NCI-H1105 (cell line): ENCODE data around the gene PPP1R12C.
A peak's percentile ranks its signal among the peaks of the same experiment; 100 is the strongest.

Experiments used
- DNase-seq: peaks from one replicate; lab custom pipeline; 2025; lab: John Stamatoyannopoulos, UW

Gene PPP1R12C

DNA sequence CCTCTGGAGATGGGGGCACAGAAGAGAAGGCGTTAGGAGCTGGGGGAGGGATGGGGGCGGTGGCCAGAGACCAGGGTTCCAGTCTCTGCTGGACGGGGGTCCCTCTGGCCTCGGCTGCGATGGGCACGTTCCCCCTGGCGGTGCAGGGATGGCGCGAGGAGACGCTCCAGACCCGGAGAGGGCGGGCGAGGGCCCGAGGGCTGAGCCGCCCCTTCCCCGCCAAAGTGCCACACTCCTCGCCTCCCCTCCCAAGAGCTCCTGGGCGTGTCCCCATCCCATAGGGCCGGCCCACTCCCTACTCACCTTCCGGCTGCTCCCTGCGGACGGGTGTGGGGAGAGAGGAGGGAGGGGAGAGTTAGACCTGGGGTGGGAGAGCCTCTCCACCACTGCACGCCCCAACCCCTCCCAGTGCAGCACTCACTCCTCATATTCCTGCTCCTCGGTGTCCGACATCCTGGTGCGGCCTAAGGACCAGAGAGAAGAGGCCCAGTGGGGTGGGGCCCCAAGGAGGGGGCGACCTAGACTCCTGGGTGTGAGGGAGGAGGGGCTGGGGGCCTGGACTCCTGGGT lies 29.4 kb upstream of the PPP1R12C start:
- peak; percentile 79 for DNase-seq

DNA sequence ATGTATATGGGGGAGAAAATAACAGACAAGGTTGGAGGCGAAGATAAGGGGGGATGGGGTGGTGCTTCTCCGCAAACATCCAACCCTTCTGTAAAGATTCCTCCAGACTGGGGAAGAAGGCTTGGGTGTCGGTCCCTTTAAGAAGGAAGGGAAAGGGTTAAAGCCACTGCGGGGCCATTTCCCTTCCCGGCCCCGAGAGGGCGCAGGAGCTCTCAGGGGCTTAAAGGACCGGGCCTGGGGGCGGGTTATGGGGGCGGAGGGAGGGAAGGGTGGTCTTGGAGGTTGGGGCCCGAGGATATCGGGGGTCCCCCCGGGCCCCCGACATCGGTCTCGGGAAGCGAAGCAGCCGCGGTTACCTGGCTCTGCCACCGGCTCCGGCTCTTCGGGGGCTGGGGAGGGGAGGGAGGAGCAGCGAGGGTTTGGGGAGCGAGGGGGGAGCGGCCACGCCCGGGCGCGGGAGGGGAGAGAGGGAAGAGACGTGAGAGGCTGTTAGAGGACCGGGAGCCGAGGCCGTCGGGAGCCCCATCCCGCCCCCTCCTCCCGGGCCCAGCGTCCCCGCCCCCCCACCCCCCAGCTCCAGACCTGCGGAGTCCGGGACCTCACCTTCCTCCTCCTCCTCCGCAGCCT lies 28.8 kb upstream of the PPP1R12C start:
- peak; percentile 56 for DNase-seq

DNA sequence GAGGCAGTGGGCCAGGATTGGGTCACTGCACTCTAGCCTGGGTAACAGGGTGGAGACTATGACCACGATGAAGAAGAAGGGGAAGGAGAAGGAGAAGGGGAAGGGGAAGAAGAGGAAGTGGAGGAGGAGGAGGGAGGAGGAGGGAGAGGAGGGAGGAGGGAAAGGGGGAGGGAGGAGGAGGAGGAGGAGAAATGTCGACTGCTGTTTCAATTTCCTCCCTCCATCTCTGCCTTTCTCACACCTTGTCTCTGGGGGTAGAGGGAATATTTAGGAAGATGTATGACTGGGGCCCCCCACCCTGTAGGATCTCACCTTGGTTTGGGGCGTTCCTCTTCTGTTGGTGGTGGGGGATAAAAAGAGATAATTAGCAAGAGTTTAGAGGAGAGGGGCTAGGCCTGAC lies 27.8 kb upstream of the PPP1R12C start:
- DNase-seq = no peak

DNA sequence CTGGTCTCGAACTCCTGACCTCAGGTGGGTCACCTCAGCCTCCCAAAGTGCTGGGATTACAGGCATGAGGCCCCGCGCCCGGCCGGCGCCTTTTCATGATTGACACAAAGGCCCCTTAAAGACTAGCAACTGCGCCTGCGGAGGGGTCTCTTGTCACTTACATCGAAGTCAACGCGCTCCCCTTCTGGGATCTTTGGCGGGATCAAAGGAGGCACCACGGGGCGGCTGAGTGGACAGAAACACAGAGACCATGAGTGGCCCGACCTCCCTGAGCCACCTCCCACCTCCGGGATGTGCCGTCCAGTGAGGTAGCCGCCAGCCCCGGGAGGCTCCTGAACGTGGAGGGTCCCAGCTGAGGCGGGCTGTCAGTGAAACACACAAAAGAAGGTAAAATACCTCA lies 24.3 kb upstream of the PPP1R12C start:
- DNase-seq = no peak

DNA sequence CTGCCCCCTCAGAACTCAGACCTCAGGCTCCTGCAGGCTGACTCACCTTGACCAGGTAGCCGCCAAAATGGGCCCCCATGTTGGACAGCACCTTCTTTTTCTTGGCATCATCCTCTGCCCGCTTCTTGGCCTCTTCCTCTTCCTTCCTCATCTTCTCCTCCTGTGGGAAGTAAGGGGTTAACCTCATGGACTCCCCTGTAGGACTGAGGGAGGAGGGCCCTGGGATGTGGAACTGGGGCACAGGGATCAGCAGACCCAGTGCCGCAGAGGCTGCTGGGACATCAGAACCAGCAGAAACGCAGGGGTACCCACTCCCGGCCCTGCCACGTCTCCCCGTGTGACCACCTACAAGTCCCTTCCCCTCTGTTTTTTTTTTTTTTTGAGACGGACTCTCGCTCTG lies 20.5 kb upstream of the PPP1R12C start:
- no peak for DNase-seq

DNA sequence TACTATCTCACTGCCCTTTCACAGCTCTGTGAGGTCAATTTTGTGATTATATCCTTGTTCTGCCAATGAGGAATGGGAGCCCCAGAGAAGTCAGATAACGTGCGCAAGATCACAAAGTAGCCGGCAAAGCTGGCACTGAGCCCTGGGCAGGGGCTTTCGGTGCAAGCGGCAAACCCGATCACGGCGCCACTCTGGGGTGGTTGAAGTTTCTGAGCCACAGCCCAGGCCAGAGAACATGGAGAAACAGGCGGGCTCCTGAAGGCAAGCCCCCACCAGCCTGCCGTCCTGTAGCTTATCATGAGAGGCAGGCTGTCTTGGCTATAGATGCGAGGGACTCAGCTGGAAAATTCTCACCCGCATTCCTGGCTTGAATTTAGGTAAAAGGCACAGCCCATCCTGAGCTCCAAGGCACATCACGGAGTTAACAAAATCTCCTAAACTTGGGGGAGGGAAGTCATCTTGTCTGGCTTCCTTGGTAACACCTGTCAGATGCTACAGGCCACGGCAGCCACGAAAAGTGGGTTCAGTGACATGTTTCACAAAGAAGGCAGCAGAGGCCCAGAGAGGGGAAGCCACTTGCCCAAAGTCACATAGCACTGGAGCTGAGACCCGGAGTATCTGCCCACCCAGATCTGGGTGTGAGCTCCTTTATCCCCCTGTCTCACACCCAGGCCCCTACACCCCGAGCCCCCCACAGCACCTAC lies 19.1 kb upstream of the PPP1R12C start:
- no peak for DNase-seq

DNA sequence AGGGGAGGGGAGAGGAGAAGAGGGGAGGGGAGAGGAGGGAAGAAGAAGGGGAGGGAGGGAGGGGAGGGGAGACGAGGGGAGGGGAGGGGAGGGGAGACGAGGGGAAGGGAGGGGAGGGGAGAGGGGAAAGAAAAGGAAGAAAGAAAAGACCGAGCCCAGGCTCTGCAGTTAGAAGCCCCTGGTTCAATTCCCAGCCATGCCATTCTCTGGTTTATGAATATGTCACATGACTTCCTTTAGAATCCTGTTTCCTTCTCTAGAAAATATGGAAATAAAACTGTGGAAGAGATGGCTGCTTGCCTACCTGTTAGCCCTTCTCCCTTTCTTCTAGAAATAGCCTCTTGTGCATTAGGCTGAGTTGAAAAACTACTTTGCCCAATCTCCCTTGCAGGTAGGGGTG lies 17.3 kb upstream of the PPP1R12C start:
- no peak for DNase-seq

DNA sequence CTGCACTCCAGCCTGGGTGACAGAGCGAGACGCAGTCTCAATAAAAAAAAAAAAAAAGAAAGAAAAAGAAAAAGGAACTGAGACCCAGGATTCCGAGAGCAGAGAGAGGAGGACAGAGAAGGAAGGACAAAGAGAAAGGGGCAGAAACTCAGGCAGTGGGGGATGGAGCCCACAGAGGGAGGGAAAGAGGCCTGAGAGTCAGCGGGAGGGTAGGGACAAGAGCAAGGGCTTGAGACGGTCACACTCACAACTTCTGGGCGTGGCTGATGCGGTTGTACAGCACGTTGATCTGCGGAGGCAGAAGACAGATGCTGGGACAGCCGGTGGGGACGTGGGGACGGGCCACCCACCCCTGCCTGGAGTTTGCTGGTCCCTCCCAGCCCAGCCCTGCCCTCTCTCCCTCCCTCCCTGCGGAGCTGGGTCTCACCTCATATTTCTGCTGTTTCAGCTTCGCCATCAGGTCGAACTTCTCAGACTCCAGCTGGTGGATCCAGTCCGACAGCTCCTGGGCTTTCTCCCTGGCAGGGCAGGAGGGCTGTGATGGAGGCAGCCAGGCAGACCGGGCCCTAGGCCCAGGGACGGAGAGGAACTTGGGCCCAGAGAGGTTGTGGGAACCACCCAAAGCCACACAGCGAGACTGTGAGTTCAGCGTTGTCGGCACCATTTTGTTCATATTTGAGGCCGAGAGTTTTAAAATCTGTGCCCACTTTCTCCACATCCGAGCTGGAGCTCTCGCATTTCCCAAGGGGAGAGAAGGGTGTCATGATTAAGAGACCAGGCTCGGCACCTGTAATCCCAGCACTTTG lies 16.4 kb upstream of the PPP1R12C start:
- DNase-seq = no peak

DNA sequence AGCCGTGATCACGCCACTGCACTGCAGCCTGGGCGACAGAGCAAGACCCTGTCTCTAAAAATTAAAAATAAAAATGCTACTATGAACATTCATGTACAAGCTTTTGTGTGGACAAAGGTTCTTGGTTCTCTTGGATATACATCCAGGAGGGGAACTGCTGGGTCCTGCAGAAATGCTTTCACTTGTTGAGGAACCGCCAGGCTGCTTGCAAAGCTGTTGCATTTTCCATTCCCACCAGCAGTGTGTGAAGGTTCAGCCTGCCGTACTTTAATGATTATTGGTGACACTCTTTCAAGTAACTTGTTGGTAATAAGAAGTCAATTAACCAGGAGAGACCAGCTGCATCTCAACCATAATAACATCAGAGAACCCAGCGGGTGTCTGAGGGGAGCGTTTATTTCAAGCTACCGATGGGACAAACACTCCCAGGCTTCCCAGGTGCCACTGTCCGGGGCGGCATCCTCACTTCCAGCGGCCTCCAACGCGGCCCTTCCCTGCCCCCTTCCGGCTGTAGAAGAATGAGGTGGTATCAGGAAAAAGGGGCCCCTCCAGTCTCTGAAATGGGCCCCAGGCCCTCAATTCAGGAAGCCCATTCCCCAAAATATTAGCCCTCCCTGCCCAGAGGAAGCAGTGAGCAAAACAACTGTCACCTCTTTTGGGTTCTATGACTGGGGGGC lies 15.2 kb upstream of the PPP1R12C start:
- no peak for DNase-seq

DNA sequence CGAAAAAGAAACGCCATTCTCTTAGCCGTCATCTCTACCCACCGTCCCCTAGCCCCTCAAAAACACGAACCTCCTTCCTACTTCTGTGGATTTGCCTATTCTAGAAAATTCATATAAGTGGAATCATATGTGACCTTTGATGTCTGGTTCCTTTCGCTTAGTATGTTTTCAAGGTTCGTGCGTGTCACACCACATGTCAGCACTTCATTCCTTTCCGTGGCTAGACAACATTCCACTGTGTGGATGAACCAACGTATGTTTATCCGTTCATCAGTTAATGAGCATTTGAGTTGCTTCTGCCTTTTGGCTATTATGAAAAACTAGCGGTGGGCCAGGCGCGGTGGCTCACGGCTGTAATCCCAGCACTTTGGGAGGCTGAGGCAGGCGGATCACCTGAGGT lies 14.0 kb upstream of the PPP1R12C start:
- no peak for DNase-seq

DNA sequence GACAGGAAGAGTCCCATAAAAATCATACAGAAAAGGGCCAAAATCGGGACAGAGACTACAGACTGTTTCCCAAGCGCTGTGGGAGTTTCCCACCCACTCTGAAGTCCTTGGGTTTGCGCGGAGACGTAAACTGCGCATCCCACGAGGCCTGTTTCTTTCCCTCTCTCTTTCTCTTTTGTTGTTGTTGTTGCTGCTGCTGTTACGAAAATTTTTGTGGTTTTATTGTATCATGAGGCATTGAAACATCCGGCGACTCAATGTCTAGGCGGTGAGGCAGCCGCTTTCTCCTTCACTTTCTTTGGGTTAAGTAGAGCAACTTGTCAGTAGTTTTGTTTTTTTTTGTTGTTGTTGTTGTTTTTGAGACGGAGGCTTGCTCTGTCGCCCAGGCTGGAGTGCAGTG lies 1.6 kb upstream of the PPP1R12C start:
- DNase-seq = no peak

DNA sequence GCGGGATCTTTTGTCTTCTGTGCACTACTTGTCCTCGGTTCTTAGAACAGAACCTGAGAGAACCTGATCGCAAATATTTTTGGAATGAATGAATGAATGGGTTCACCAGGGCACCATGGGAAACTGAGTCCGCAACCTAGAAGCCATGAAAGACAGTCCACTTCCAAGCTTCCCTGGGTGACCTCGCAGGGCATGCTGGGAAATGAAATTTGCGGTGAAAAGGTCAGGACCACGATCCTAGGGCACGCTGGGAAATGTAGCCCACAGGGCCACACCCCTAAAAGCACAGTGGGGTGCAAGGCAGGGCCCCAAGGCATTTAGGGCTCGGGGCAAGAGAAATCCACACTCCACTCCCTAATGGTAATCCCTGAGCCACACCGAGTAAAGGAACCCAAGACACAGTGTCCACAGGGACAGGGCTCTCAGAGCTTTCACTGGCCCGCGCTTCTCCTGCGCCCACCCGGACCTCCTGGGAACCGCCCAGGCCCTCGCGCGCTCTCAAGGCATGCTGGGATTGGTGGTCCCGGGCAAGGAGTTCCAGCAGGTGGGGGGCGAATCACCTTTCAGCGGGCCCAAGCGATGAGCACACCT lies 1.1 kb upstream of the PPP1R12C start:
- DNase-seq = no peak

DNA sequence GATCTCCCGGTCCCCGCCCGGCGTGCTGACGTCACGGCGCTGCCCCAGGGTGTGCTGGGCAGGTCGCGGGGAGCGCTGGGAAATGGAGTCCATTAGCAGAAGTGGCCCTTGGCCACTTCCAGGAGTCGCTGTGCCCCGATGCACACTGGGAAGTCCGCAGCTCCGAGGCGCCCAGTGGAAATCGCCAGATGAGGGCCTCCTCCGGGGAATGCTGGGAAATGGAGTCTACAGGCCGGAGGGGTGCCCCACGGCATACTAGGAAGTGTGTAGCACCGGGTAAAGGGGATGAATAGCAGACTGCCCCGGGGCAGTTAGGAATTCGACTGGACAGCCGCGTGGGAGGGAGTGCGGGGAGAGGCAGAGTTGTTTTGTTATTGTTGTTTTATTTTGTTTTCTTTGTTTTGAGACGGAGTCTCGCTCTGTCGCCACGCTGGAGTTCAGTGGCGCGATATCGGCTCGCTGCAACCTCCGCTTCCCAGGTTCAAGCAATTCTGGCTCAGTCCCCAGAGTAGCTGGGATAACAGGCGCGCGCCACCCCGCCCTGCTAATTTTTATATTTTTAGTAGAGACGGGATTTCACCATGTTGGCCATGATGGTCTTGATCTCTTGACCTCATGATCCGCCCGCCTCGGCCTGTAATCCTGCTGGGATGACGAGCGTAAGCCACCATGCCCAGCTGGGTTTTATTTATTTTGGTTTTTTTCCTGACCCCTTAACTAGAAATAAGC lies 390 bp upstream of the PPP1R12C start:
- DNase-seq = peak; percentile 99

DNA sequence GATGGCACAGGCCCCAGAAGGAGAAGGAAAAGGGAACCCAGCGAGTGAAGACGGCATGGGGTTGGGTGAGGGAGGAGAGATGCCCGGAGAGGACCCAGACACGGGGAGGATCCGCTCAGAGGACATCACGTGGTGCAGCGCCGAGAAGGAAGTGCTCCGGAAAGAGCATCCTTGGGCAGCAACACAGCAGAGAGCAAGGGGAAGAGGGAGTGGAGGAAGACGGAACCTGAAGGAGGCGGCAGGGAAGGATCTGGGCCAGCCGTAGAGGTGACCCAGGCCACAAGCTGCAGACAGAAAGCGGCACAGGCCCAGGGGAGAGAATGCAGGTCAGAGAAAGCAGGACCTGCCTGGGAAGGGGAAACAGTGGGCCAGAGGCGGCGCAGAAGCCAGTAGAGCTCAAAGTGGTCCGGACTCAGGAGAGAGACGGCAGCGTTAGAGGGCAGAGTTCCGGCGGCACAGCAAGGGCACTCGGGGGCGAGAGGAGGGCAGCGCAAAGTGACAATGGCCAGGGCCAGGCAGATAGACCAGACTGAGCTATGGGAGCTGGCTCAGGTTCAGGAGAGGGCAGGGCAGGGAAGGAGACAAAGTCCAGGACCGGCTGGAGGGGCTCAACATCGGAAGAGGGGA lies 1.1 kb downstream of the PPP1R12C start:
- DNase-seq = no peak

DNA sequence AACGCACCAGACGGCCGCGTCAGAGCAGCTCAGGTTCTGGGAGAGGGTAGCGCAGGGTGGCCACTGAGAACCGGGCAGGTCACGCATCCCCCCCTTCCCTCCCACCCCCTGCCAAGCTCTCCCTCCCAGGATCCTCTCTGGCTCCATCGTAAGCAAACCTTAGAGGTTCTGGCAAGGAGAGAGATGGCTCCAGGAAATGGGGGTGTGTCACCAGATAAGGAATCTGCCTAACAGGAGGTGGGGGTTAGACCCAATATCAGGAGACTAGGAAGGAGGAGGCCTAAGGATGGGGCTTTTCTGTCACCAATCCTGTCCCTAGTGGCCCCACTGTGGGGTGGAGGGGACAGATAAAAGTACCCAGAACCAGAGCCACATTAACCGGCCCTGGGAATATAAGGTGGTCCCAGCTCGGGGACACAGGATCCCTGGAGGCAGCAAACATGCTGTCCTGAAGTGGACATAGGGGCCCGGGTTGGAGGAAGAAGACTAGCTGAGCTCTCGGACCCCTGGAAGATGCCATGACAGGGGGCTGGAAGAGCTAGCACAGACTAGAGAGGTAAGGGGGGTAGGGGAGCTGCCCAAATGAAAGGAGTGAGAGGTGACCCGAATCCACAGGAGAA lies 1.9 kb downstream of the PPP1R12C start:
- DNase-seq = no peak

DNA sequence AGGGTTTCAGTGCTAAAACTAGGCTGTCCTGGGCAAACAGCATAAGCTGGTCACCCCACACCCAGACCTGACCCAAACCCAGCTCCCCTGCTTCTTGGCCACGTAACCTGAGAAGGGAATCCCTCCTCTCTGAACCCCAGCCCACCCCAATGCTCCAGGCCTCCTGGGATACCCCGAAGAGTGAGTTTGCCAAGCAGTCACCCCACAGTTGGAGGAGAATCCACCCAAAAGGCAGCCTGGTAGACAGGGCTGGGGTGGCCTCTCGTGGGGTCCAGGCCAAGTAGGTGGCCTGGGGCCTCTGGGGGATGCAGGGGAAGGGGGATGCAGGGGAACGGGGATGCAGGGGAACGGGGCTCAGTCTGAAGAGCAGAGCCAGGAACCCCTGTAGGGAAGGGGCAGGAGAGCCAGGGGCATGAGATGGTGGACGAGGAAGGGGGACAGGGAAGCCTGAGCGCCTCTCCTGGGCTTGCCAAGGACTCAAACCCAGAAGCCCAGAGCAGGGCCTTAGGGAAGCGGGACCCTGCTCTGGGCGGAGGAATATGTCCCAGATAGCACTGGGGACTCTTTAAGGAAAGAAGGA lies 2.8 kb downstream of the PPP1R12C start:
- DNase-seq = no peak

DNA sequence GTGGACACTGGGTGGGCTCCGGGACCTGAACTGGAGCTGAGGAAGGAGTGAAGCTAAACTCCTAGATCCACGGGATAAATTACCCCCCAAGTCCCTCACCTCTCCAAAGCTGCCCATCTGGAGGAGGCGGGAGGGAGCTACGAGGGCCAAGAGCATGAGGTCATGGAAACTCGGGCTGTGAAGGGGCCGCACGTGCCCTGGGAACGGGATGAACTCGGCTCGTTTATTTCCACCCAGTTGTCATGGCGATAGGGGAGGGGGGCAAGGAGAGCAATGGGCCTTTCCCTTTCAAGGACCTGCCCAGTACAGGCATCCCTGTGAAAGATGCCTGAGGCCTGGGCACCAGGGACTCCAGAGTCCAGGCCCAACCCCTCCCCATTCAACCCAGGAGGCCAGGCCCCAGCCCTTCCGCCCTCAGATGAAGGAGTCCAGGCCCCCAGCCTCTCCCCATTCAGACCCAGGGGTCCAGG lies 3.8 kb downstream of the PPP1R12C start:
- DNase-seq = no peak

DNA sequence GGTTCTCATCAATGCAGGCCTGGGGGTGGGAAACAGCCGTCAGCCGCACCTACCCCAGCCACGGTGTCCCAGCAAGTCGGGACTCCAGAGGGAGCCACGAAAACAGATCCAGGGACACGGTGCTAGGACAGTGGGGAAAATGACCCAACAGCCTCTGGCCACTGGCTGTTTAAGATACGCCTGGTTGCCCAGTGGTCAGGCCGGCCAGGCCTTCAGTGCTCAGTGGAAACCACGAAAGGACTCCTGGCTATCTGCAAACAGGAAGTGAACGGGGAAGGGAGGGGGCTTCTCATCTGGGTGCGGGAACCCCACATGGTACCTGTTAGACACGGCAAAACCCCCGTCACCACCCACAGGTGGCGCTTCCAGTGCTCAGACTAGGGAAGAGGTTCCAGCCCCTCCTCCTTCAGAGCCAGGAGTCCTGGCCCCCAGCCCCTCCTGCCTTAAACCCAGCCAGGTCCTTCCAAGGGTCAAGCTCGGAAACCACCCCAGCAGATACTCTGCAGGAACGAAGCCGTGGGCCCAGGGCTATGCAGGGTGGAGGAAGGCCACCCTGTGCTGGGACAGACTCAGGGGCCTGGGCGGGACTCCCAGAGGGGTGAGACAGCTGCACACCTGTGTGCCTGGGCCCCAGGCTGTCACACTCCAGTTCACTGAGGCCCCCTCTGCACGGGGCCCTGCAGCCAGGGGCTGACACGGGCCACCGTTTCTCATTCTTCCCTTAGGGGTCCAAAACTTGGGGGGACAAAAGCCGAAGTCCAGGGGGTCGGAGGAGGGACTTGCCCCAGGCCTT lies 4.5 kb downstream of the PPP1R12C start:
- no peak for DNase-seq

DNA sequence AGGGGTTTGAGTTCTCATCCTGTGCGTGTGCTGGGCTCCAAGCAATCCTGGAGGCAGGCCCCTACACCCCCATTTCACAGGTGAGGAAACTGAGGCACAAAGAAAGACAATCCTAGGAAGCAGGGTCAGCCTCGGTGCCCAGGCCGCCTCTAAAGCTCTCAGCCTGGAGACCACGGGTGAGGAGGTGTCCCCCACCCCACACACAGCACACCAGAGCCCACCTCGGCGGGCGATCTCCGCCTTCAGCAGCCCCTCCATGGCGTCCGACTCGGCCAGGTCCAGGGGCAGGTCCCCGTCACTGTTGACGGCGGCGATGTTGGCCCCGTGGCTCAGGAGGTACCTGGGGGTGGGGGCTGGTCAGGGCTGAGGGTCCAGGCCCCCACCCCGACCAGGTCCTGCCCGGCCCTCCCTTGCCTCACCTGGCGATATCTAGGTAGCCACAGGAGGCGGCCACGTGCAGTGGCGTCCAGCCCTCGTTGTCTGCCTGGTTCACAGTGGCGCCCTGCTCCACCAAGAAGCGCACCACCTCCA lies 5.1 kb downstream of the PPP1R12C start:
- DNase-seq = no peak
